Measurements from ENCODE around the gene BTBD2. TPM values are rescaled to one million over a fixed set of nuclear protein-coding genes. Genes with fewer than 3 reads are reported as not detected.
"Not testable (repeated sequence)": the region's sequence is repeated elsewhere in the genome, so short reads cannot be mapped to it uniquely, and the experiment has no call there.

Gene BTBD2
- total and polyA plus RNA-seq, 4 donors, result 7.4 to 25.1 (median 20.2) TPM

- WGBS, result 97% methylated on average over 34 of the region's 34 CpGs
- Histone ChIP-seq H3K27ac (ENCODE audit: low read depth in 1 of 2, low read length in 2 of 2) (no peak overlapping the region), H3K9me3 (ENCODE audit: control insufficient read depth in 4 of 4, low read length in 3 of 4) (no peaks in the 10 kb centered on the region), H3K9ac (ENCODE audit: low read depth in 1 of 2, low read length in 2 of 2) (no peak overlapping the region), H3K27me3 (ENCODE audit: control insufficient read depth in 4 of 4, insufficient read depth in 4 of 4, low read length in 3 of 4) (no peaks in the 10 kb centered on the region), H3K4me3 (ENCODE audit: low read depth in 1 of 3, low read length in 3 of 3) (no peak overlapping the region), H3K4me1 (ENCODE audit: control insufficient read depth in 4 of 4, insufficient read depth in 4 of 4, low read length in 3 of 4) (no peaks in the 10 kb centered on the region), H3K36me3 (ENCODE audit: control insufficient read depth in 4 of 4, insufficient read depth in 3 of 4, low read depth in 1 of 4, low read length in 3 of 4) (peaks cover 17 to 52% (median 20%) of the 10 kb centered on the region in 4 donors)
- TF ChIP-seq ATF3 (IDR thresholded peaks at IDR 0.05) (no peak), SP1 (IDR thresholded peaks at IDR 0.05) (no peak), FOXA2 (IDR thresholded peaks at IDR 0.05) (no peak), EGR1 (IDR thresholded peaks at IDR 0.05; ENCODE audit: low read depth in 2 of 2) (no peak), RXRA (IDR thresholded peaks at IDR 0.05) (no peak), TAF1 (conservative IDR thresholded peaks at IDR 0.05) (no peak), YY1 (IDR thresholded peaks at IDR 0.05) (no peak)
- no peak for DNase-seq (ENCODE audit: low spot score)
Measured at GRCh38 chr19:1990230-1991017, 25.1 kb downstream of the BTBD2 start.

DNA sequence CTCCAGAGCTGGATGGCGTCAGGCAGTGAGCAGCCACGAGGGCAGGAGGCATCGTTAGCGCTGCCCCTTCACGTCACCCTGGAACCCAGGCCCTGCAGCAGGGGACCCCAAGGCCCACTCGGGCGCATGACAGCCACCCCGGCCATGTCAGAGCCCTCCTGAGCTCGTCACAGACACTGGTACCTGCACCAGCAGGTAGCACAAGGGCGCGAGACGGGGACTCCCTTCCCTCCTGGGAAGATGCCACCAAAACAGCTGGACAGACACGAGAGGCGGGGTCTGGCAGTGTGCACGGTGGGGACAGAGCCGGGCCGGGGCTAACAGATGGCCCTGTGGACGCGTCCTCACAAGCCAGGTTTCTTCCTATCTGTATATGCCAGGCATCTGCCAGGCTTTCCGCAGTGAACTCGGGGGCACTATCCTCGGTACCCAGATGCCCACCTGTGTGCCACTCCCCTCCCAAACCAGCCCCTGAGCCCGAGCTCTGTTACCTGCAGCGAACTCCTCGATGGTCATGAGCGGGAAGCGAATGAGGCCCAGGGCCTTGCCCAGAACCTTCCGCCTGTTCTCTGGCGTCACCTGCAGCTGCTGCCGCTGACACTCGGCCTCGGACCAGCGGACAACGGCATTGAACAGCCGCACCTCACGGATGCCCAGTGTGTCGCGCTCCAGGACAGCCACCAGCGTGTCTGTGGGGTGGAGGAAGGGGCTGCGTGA is 25.8 kb downstream of the BTBD2 start:
- H3K27ac ChIP-seq (ENCODE audit: low read depth in 1 of 2, low read length in 2 of 2), result no peak overlapping the region
- peaks cover 20 to 58% (median 23%) of the 10 kb centered on the region in 4 donors for H3K36me3 ChIP-seq (ENCODE audit: control insufficient read depth in 4 of 4, insufficient read depth in 3 of 4, low read depth in 1 of 4, low read length in 3 of 4)
- WGBS, result 94% methylated on average over 40 of the region's 40 CpGs
- no peak for DNase-seq (ENCODE audit: low spot score)
- H3K27me3 ChIP-seq (ENCODE audit: control insufficient read depth in 4 of 4, insufficient read depth in 4 of 4, low read length in 3 of 4), result no peaks in the 10 kb centered on the region
- no peaks in the 10 kb centered on the region for H3K4me1 ChIP-seq (ENCODE audit: control insufficient read depth in 4 of 4, insufficient read depth in 4 of 4, low read length in 3 of 4)
- H3K4me3 ChIP-seq (ENCODE audit: low read depth in 1 of 3, low read length in 3 of 3), result no peak overlapping the region
- no peaks in the 10 kb centered on the region for H3K9me3 ChIP-seq (ENCODE audit: control insufficient read depth in 4 of 4, low read length in 3 of 4)
- TF ChIP-seq GABPA (IDR thresholded peaks at IDR 0.05 in 1 of 2, conservative IDR thresholded peaks at IDR 0.05 in 1 of 2) (no peak), HNF4A (conservative IDR thresholded peaks at IDR 0.05) (no peak), JUND (IDR thresholded peaks at IDR 0.05) (no peak), EGR1 (IDR thresholded peaks at IDR 0.05; ENCODE audit: low read depth in 2 of 2) (no peak), RAD21 (IDR thresholded peaks at IDR 0.05) (no peak), TAF1 (conservative IDR thresholded peaks at IDR 0.05) (no peak), RXRA (IDR thresholded peaks at IDR 0.05) (no peak), FOXA2 (IDR thresholded peaks at IDR 0.05) (no peak), NR2F2 (IDR thresholded peaks at IDR 0.05) (no peak), ATF3 (IDR thresholded peaks at IDR 0.05) (no peak)
- TF ChIP-seq, protein P1, sequence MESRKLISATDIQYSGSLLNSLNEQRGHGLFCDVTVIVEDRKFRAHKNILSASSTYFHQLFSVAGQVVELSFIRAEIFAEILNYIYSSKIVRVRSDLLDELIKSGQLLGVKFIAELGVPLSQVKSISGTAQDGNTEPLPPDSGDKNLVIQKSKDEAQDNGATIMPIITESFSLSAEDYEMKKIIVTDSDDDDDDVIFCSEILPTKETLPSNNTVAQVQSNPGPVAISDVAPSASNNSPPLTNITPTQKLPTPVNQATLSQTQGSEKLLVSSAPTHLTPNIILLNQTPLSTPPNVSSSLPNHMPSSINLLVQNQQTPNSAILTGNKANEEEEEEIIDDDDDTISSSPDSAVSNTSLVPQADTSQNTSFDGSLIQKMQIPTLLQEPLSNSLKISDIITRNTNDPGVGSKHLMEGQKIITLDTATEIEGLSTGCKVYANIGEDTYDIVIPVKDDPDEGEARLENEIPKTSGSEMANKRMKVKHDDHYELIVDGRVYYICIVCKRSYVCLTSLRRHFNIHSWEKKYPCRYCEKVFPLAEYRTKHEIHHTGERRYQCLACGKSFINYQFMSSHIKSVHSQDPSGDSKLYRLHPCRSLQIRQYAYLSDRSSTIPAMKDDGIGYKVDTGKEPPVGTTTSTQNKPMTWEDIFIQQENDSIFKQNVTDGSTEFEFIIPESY (IDR thresholded peaks at IDR 0.05), result no peak
- TF ChIP-seq, protein P2, sequence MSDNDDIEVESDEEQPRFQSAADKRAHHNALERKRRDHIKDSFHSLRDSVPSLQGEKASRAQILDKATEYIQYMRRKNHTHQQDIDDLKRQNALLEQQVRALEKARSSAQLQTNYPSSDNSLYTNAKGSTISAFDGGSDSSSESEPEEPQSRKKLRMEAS (IDR thresholded peaks at IDR 0.05), result no peak
- no peak overlapping the region for H3K9ac ChIP-seq (ENCODE audit: low read depth in 1 of 2, low read length in 2 of 2)

- H3K4me1 ChIP-seq (ENCODE audit: control insufficient read depth in 4 of 4, insufficient read depth in 4 of 4, low read length in 3 of 4); H3K4me3 ChIP-seq (ENCODE audit: low read depth in 1 of 3, low read length in 3 of 3); H3K27ac ChIP-seq (ENCODE audit: low read depth in 1 of 2, low read length in 2 of 2); DNase-seq (ENCODE audit: low spot score); H3K27me3 ChIP-seq (ENCODE audit: control insufficient read depth in 4 of 4, insufficient read depth in 4 of 4, low read length in 3 of 4); H3K9me3 ChIP-seq (ENCODE audit: control insufficient read depth in 4 of 4, low read length in 3 of 4); H3K9ac ChIP-seq (ENCODE audit: low read depth in 1 of 2, low read length in 2 of 2): not testable (repeated sequence)
- H3K36me3 ChIP-seq (ENCODE audit: control insufficient read depth in 4 of 4, insufficient read depth in 3 of 4, low read depth in 1 of 4, low read length in 3 of 4), result peaks cover 19 to 58% (median 23%) of the 10 kb centered on the region in 4 donors
- 87% methylated on average over 10 of the region's 10 CpGs for WGBS
Measured at GRCh38 chr19:1988464-1988863, 27.1 kb downstream of the BTBD2 start.

All from liver (tissue), 9 donors.